ENCODE data around the gene PTCHD1.

Gene PTCHD1

DNA sequence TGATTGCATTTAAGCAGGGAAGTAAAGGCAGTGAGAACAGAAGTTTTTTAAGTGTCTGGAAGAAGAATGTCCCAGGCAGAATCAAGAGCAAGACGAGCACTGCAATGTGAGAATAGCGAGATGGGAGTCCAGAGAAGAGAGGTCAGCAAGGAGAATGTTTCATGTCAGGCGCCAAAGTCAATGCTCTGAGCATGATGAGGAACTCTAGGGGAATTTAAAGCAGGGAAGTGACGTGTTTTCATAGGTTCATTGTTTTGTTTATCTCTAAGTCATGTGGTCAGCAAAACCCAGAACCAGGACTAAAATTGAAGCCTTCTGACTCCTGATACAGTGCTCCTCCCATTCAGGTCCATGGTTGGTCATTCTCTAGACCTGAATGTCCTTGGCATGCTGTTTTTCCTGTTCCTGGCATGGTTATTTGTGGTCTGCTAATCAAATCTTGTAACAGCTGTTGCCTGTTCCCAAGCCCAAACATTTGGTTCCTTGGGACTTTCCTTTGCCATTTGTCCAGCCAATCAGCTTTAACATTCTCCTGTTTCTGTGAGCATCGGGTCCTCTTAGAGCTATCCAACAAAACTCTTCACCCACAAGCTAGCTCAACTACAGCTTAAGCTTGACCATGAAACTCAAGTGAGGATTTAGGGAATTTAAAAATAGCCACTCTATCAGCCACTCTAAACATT lies 37.7 kb downstream of the PTCHD1 start:
- CTCF ChIA-PET: interaction anchor here (1.1 kb wide), 1 partner anchor 50 kb away, joined by 3 read pairs; no protein-coding TSS in a partner anchor
- POLR2A ChIA-PET: no interaction called here
- DNase-seq (ENCODE audit: extremely low spot score): no peak
- TF ChIP-seq, protein P1, sequence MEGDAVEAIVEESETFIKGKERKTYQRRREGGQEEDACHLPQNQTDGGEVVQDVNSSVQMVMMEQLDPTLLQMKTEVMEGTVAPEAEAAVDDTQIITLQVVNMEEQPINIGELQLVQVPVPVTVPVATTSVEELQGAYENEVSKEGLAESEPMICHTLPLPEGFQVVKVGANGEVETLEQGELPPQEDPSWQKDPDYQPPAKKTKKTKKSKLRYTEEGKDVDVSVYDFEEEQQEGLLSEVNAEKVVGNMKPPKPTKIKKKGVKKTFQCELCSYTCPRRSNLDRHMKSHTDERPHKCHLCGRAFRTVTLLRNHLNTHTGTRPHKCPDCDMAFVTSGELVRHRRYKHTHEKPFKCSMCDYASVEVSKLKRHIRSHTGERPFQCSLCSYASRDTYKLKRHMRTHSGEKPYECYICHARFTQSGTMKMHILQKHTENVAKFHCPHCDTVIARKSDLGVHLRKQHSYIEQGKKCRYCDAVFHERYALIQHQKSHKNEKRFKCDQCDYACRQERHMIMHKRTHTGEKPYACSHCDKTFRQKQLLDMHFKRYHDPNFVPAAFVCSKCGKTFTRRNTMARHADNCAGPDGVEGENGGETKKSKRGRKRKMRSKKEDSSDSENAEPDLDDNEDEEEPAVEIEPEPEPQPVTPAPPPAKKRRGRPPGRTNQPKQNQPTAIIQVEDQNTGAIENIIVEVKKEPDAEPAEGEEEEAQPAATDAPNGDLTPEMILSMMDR (IDR thresholded peaks at IDR 0.05; ENCODE audit: control extremely low read depth, extremely low read depth, low read depth, missing control alignments): no peak

DNA sequence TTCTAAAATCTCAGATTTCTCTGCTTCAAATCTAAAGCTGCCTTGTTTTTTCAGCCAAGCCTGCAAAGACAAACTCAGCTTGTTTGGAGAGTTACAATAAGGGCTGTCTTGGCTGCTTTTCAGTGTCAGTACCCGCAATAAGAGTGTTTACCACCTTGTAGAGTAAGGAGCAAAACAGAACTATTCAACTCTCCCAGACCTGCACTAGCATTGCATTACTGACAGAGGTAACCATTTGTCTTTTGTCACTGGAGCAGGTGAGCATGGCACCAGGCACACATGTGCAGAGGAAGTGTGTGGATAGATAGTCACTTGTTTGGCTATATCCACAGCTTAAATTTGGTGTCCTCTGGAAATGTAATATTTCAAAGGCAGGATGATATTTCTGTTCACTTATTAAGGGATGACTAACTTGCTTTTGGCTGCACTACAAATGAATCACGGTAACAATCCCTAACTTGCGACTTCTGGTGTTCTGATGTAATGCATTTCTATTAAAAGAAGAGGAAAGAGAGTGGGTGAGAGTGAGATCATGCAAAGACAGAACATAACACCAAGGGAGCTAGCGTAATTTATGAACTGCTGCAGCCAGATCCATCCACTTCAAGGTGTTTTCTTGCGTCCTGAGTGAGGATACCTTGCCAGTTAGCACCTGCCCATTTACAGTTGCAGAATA lies 38.6 kb downstream of the PTCHD1 start:
- no peak for DNase-seq (ENCODE audit: extremely low spot score)
- TF ChIP-seq, protein P1 (IDR thresholded peaks at IDR 0.05; ENCODE audit: control extremely low read depth, extremely low read depth, low read depth, missing control alignments): no peak
- ChIA-PET CTCF (interaction anchor here (1.1 kb wide), 1 partner anchor 49 kb away, joined by 3 read pairs; no protein-coding TSS in a partner anchor), POLR2A (no interaction called here)

DNA sequence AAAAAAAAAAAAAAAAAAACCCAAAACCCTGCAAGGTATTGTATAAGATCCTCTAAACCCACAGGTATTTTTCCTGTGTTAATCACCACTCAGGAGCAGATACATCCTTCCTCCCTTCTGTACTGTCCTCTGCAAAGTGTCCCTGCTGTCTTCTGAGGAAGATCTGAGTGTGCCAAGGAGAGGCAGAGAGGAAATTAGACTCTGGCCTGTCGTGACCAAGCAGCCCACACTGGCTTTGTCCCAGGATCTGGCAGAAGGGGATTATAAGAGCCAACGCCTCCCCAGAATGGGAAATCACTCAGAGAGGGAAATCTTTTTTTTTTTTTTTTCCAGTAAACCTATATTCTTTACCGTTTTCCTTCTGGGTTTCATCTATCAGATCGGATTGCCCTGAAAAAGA lies 39.6 kb downstream of the PTCHD1 start:
- ChIA-PET POLR2A (no interaction called here), CTCF (interaction anchor here (0.9 kb wide), 1 partner anchor 8 kb away, joined by 3 read pairs; no protein-coding TSS in a partner anchor)
- DNase-seq (ENCODE audit: extremely low spot score): no peak
- TF ChIP-seq, protein P1 (IDR thresholded peaks at IDR 0.05; ENCODE audit: control extremely low read depth, extremely low read depth, low read depth, missing control alignments): no peak

DNA sequence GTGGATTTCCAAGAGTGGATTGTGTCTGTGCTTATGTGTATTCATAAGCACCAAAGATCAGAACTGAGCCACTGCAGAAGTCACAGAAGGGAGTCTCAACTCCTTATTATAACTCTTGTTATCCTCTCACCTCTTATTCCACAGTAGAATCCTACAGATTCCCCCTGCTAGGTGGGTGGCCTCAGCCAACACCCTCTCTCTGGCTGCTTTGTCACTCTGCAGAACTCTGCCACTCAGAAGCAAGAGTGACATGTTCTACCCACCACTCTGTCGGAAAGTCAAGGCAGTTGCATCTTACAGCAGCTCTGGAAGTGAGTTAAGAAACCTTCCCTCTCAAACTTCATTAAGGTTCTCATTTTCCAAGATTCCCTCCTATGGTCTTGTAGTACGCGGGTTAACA lies 41.9 kb downstream of the PTCHD1 start:
- CTCF ChIA-PET: no interaction called here
- TF ChIP-seq, protein P1 (IDR thresholded peaks at IDR 0.05; ENCODE audit: control extremely low read depth, extremely low read depth, low read depth, missing control alignments): no peak
- POLR2A ChIA-PET: no interaction called here
- no peak for DNase-seq (ENCODE audit: extremely low spot score)

DNA sequence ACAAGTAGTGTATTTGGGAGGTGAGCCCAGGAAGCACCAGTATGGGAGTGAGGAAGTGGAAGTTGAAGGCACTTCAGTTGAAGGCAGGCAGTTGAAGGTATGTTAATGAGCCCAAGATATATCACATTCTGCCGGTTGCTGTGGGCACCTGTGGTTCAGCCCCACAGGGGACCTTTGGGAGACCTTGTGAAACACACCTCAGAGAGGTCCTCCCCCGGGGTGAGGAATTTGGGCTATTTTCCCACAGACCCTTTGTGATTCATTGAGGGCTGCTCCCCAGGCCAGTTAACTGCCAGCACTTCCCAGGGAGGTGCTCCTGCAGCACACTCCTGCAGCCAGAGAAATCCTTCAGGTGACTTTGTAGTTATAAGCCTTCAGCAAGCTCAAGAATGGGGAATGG lies 45.9 kb downstream of the PTCHD1 start:
- TF ChIP-seq, protein P1 (IDR thresholded peaks at IDR 0.05; ENCODE audit: control extremely low read depth, extremely low read depth, low read depth, missing control alignments): no peak
- POLR2A ChIA-PET: no interaction called here

DNA sequence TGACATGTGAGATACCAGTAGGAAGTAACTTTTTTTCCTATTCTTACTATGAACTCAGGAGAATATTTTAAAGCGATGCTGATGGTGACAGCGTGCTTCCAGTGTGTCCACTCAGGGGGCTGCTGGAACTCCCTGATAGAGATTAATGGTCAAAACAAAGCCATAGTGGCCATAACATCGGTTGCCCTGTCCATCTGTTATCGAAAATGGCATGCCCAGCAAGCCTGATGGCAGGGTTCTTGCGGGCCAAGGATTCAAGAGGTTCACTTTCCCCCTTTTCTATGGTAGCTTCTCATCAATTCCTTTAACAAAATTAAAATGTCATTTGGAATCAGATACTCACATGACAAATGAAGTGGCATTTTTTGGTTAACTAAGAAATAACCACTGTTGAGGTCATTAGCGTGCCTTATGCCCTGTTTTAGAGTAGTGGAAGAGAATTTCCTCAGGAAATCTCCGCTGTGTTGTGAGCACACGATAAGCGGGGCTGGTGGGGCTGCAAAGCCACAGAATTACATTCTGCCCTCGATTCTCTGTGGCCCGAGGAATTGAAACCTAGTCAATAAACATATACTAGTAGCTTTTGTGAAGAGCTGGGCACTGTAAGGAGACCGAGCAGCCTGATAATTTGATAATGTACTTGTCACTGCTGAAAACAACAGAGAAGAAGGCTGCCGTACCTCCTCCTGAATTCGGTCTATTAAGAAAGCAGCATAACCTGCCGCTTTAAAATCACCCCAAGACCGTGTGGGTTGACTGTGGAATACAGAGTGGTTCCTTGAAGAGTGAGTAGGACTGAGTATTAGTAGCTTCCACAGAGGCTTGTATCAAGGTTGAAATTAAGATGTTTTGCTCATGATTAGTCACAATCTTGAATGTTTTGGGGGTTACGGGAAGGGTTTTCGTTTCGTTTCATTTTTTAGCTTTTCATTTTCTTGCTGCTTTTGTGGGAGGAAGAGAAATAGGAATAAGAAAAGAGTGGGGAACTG lies 46.7 kb downstream of the PTCHD1 start:
- CTCF ChIA-PET: no interaction called here
- TF ChIP-seq, protein P1 (IDR thresholded peaks at IDR 0.05; ENCODE audit: control extremely low read depth, extremely low read depth, low read depth, missing control alignments): no peak

More for the DNA sequence above, 45.9 kb downstream of the PTCHD1 start:
- CTCF ChIA-PET: no interaction called here
- DNase-seq (ENCODE audit: extremely low spot score): no peak

More for the DNA sequence above, 46.7 kb downstream of the PTCHD1 start:
- POLR2A ChIA-PET: no interaction called here
- DNase-seq (ENCODE audit: extremely low spot score): no peak
